ENCODE measurements around the gene CEP85. TPM values are rescaled to one million over a fixed set of nuclear protein-coding genes. Genes with fewer than 3 reads are reported as not detected.

CEP85 gene
- total and polyA plus RNA-seq, 2 of the 13 experiments (the other 11 are each of a cell fraction or from before 2014, with no cell fraction given) = 16.1 to 26.7 TPM

DNA sequence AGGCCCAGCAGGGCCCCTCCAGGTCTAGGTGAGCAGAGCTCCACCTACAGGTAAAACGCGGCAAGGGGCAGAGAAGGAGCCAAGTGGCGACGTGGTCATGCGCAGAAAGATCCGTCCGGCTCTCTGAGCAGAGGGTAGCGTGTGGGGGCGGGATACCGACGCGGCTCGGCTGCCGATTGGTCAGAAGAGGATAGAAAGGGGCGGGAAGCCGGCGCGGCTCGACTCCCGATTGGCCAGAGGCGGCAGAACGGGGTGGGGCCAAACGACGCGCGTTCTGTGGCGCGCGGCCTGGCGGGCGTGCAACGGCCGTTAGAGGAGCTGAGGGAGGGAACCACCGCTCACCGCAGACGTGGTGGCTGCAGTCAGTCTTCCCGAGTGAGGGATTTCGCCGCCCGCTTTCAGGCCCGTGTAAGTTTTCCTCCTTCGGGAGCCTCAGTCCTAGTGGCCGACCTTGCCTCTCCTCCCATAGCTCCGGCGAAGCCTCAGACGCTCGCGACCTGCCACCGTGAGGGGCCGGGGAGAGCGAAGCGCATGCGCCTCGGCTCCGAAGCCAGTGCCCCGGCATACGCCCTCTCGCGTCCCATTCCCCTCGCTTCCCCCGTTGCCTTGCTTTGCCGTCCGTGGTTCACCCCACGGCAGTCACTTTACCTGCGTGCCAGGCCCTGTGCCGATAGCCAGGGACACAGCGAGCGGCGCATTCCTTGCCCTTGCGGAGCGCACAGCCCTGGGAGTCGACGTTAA lies at the start of gene CEP85 (continued):
- TF ChIP-seq REL (CRISPR knock-in tag; conservative IDR thresholded peaks at IDR 0.05) (0 out of 2 replicates have a peak, but pooled peaks have one; percentile 44), SETDB1 (CRISPR knock-in tag; IDR thresholded peaks at IDR 0.05; ENCODE audit: borderline replicate concordance) (no peak), MTA1 (CRISPR knock-in tag; IDR thresholded peaks at IDR 0.05; ENCODE audit: borderline replicate concordance) (peak; percentile 65; the same call in 1 of the 2 replicates), ZBTB7A (CRISPR knock-in tag; IDR thresholded peaks at IDR 0.05) (no peak), ZNF468 (CRISPR knock-in tag; IDR thresholded peaks at IDR 0.05) (no peak; the same call in 1 of the 2 replicates), ZSCAN22 (CRISPR knock-in tag; IDR thresholded peaks at IDR 0.05) (no peak; the same call in 1 of the 2 replicates), CREB1 (IDR thresholded peaks at IDR 0.05) (peak; percentile 87), CREB1 (CRISPR knock-in tag; IDR thresholded peaks at IDR 0.05) (peak; percentile 92), TGIF2 (CRISPR knock-in tag; IDR thresholded peaks at IDR 0.05) (peak; percentile 69; the same call in 1 of the 2 replicates)
- TF ChIP-seq, protein P1, sequence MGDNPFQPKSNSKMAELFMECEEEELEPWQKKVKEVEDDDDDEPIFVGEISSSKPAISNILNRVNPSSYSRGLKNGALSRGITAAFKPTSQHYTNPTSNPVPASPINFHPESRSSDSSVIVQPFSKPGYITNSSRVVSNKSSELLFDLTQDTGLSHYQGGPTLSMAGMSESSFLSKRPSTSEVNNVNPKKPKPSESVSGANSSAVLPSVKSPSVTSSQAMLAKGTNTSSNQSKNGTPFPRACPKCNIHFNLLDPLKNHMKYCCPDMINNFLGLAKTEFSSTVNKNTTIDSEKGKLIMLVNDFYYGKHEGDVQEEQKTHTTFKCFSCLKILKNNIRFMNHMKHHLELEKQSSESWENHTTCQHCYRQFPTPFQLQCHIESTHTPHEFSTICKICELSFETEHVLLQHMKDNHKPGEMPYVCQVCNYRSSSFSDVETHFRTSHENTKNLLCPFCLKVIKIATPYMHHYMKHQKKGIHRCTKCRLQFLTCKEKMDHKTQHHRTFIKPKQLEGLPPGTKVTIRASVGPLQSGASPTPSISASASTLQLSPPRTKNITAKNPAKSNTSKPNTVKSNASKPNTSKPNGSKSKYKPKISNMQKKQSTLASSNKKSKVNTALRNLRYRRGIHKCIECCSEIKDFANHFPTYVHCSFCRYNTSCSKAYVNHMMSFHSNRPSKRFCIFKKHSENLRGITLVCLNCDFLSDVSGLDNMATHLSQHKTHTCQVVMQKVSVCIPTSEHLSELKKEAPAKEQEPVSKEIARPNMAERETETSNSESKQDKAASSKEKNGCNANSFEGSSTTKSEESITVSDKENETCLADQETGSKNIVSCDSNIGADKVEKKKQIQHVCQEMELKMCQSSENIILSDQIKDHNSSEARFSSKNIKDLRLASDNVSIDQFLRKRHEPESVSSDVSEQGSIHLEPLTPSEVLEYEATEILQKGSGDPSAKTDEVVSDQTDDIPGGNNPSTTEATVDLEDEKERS (CRISPR knock-in tag; IDR thresholded peaks at IDR 0.05) = peak; percentile 60; the same call in 1 of the 2 replicates
- TF ChIP-seq, protein P2, sequence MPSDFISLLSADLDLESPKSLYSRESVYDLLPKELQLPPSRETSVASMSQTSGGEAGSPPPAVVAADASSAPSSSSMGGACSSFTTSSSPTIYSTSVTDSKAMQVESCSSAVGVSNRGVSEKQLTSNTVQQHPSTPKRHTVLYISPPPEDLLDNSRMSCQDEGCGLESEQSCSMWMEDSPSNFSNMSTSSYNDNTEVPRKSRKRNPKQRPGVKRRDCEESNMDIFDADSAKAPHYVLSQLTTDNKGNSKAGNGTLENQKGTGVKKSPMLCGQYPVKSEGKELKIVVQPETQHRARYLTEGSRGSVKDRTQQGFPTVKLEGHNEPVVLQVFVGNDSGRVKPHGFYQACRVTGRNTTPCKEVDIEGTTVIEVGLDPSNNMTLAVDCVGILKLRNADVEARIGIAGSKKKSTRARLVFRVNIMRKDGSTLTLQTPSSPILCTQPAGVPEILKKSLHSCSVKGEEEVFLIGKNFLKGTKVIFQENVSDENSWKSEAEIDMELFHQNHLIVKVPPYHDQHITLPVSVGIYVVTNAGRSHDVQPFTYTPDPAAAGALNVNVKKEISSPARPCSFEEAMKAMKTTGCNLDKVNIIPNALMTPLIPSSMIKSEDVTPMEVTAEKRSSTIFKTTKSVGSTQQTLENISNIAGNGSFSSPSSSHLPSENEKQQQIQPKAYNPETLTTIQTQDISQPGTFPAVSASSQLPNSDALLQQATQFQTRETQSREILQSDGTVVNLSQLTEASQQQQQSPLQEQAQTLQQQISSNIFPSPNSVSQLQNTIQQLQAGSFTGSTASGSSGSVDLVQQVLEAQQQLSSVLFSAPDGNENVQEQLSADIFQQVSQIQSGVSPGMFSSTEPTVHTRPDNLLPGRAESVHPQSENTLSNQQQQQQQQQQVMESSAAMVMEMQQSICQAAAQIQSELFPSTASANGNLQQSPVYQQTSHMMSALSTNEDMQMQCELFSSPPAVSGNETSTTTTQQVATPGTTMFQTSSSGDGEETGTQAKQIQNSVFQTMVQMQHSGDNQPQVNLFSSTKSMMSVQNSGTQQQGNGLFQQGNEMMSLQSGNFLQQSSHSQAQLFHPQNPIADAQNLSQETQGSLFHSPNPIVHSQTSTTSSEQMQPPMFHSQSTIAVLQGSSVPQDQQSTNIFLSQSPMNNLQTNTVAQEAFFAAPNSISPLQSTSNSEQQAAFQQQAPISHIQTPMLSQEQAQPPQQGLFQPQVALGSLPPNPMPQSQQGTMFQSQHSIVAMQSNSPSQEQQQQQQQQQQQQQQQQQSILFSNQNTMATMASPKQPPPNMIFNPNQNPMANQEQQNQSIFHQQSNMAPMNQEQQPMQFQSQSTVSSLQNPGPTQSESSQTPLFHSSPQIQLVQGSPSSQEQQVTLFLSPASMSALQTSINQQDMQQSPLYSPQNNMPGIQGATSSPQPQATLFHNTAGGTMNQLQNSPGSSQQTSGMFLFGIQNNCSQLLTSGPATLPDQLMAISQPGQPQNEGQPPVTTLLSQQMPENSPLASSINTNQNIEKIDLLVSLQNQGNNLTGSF (CRISPR knock-in tag; IDR thresholded peaks at IDR 0.05) = no peak
- TF ChIP-seq, protein P3, sequence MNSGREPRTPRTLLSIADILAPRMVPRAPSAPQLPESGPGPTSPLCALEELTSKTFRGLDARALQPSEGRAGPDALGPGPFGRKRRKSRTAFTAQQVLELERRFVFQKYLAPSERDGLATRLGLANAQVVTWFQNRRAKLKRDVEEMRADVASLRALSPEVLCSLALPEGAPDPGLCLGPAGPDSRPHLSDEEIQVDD (CRISPR knock-in tag; IDR thresholded peaks at IDR 0.05; ENCODE audit: borderline replicate concordance) = no peak
- TF ChIP-seq, protein P4, sequence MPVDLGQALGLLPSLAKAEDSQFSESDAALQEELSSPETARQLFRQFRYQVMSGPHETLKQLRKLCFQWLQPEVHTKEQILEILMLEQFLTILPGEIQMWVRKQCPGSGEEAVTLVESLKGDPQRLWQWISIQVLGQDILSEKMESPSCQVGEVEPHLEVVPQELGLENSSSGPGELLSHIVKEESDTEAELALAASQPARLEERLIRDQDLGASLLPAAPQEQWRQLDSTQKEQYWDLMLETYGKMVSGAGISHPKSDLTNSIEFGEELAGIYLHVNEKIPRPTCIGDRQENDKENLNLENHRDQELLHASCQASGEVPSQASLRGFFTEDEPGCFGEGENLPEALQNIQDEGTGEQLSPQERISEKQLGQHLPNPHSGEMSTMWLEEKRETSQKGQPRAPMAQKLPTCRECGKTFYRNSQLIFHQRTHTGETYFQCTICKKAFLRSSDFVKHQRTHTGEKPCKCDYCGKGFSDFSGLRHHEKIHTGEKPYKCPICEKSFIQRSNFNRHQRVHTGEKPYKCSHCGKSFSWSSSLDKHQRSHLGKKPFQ (CRISPR knock-in tag; IDR thresholded peaks at IDR 0.05; ENCODE audit: insufficient replicate concordance) = no peak
- TF ChIP-seq, protein P5, sequence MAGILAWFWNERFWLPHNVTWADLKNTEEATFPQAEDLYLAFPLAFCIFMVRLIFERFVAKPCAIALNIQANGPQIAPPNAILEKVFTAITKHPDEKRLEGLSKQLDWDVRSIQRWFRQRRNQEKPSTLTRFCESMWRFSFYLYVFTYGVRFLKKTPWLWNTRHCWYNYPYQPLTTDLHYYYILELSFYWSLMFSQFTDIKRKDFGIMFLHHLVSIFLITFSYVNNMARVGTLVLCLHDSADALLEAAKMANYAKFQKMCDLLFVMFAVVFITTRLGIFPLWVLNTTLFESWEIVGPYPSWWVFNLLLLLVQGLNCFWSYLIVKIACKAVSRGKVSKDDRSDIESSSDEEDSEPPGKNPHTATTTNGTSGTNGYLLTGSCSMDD (CRISPR knock-in tag; IDR thresholded peaks at IDR 0.05) = no peak
- TF ChIP-seq, protein P6, sequence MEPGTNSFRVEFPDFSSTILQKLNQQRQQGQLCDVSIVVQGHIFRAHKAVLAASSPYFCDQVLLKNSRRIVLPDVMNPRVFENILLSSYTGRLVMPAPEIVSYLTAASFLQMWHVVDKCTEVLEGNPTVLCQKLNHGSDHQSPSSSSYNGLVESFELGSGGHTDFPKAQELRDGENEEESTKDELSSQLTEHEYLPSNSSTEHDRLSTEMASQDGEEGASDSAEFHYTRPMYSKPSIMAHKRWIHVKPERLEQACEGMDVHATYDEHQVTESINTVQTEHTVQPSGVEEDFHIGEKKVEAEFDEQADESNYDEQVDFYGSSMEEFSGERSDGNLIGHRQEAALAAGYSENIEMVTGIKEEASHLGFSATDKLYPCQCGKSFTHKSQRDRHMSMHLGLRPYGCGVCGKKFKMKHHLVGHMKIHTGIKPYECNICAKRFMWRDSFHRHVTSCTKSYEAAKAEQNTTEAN (CRISPR knock-in tag; conservative IDR thresholded peaks at IDR 0.05) = 0 out of 2 replicates have a peak, but pooled peaks have one; percentile 18

Data from HepG2 (cell line).